Memory B cell (primary cell): ENCODE data around the gene SORCS2.

Source experiments
- ATAC-seq: fragments of 150-1000 bp; cut with Tn5 transposase; 2 replicates; pipeline ENCODE4 v1.10.0; 2021; ENCODE audit warnings: low read depth, mild to moderate bottlenecking, moderate library complexity
- DNase-seq, 2 donors: peaks; one replicate each; pipeline ENCODE4 v3.0.0; 2022; ENCODE audit warnings: low spot score in 2 of 2
- H3K27ac Mint-ChIP-seq: one replicate; pipeline ENCODE4 v1.8.0; 2022; ENCODE audit warnings: mild to moderate bottlenecking, moderate library complexity, mixed read lengths
- H3K27me3 Mint-ChIP-seq: one replicate; pipeline ENCODE4 v1.8.0; 2022; ENCODE audit warnings: mixed read lengths
- H3K36me3 Mint-ChIP-seq: one replicate; pipeline ENCODE4 v1.8.0; 2022; ENCODE audit warnings: mild to moderate bottlenecking, mixed read lengths
- H3K4me1 Mint-ChIP-seq: one replicate; pipeline ENCODE4 v1.8.0; 2022; ENCODE audit warnings: mixed read lengths
- H3K4me3 Mint-ChIP-seq: one replicate; pipeline ENCODE4 v1.8.0; 2022; ENCODE audit warnings: mild to moderate bottlenecking, moderate library complexity, mixed read lengths
- H3K9me3 Mint-ChIP-seq: one replicate; pipeline ENCODE4 v1.8.0; 2022; ENCODE audit warnings: mixed read lengths

SORCS2 gene

DNA sequence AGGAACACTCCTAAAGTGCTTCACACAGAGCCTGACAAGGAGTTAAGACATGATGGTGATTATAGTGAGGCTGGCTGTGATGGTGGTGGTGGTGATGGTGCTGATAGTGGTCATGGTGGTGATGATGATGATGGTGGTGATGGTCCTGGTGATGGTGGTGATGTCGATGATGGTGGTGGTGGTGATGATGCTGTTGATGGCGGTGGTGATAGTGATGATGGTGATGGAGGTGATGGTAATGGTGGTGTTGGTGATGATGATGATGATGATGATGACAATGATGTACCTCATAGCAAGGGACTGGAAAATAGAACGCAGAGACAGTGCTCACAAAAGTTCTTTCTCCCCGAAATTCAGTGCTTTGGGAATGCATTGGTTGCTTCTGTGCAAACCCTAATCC lies 276.7 kb downstream of the SORCS2 start:
- ATAC-seq (no peak), DNase-seq (no peak)
- Mint-ChIP-seq H3K27me3 (peaks cover 15% of the 10 kb centered on the region), H3K36me3 (no peaks in the 10 kb centered on the region), H3K27ac (no peak overlapping the region), H3K4me1 (no peaks in the 10 kb centered on the region), H3K4me3 (no peak overlapping the region), H3K9me3 (no peaks in the 10 kb centered on the region)

DNA sequence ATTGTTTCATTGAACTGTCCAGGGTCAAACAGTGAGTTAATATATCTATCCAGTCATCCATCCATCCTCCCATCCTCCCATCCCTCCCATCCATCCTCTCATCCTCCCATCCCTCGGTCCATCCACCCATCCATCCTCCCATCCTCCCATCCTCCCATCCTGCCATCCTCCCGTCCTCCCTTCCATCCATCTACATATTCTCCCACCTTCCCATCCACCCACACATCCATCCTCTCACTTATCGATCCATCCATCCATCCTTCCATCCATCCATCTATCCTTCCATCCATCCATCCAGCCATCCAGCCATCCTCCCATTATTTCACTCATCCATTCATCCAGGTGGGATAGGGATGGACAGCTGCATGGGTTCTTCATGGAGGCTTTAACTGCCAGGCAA lies 277.8 kb downstream of the SORCS2 start:
- DNase-seq: no peak
- H3K36me3 Mint-ChIP-seq: no peaks in the 10 kb centered on the region
- H3K4me3 Mint-ChIP-seq: no peak overlapping the region
- H3K4me1 Mint-ChIP-seq: no peaks in the 10 kb centered on the region
- H3K27me3 Mint-ChIP-seq: peaks cover 15% of the 10 kb centered on the region
- no peaks in the 10 kb centered on the region for H3K9me3 Mint-ChIP-seq
- H3K27ac Mint-ChIP-seq: no peak overlapping the region
- no peak for ATAC-seq

DNA sequence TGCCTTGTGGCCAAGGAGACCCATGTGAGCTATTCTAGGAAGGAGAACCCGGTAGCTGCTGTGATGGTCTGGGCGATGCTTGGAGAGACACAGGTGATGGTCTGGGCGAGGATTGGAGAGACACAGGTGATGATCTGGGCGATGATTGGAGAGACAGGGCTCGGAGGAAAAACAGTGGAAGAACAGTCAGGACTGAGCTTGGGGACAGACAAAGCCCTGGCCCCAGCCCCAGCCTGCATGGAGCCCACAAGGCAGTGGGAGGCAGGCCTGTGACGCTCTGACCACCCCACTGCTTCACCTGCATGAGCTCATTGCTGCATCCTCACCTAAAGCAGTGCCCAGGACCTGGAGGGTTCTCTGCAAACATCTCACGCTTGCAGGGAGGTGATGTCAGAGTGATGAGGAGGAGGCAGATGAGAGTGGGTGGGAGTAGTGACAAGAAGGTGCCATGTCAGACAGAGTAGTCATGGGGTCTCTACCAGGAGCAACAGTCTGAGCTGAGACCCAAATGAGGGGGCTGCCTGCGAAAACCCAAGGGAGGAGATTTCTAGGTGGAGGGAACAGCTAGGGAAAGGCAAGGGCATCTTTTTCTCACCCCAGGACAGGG lies 278.3 kb downstream of the SORCS2 start:
- Mint-ChIP-seq H3K27me3 (peaks cover 15% of the 10 kb centered on the region), H3K36me3 (no peaks in the 10 kb centered on the region), H3K27ac (no peak overlapping the region), H3K4me1 (no peaks in the 10 kb centered on the region), H3K4me3 (no peak overlapping the region), H3K9me3 (no peaks in the 10 kb centered on the region)
- ATAC-seq: no peak
- no peak for DNase-seq

DNA sequence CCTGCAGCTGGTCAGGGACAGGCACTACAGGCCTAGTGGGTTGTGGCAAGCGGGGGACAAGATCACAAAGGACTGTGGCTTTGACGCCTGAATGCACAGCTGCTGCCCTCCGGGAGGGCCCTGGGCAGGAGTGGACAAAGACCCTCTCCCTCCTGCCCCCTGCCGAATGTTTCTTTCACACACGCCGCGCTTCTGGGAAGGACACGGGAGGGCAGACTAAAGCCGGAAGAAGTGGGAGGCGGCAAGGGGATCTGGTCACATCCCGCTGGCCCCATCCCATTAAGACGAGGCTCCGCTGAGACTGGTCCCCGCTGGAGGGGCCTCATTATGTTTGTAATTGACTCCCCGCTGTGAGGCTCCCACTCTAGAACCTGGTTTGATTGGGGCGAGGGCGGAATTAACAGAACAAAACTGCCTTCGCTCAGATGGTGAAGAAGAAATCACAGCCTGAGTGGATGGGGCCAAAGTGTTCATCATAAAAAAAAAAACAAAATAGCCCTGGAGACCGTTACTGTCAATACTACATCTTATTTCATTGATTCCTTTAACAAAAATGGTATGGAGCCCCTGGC lies 280.2 kb downstream of the SORCS2 start:
- H3K27me3 Mint-ChIP-seq: peaks cover 16% of the 10 kb centered on the region

DNA sequence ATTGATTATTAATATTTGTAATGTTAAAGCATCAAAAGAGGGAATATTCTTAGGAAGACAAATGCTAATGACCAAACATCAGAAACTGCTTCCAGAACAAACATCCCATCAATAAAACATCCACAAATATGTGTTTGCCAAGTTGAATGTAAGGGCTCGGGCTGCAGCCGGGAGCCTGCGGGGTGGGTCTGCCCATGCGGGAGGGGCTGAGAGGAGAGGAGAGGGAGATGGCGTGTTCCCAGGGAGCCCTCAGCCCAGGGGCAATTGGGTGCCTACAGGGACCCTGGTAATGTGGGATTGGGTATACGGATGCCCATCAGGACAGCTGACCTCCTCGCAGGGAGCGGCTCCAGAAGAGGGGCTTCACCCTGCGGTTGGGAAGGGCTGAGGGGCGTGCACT lies 280.7 kb downstream of the SORCS2 start:
- Mint-ChIP-seq H3K27ac (no peak overlapping the region), H3K27me3 (peaks cover 16% of the 10 kb centered on the region), H3K4me1 (no peaks in the 10 kb centered on the region), H3K4me3 (no peak overlapping the region), H3K36me3 (no peaks in the 10 kb centered on the region), H3K9me3 (no peaks in the 10 kb centered on the region)
- DNase-seq (no peak), ATAC-seq (no peak)

More for the DNA sequence above, 280.2 kb downstream of the SORCS2 start:
- Mint-ChIP-seq H3K27ac (no peak overlapping the region), H3K9me3 (no peaks in the 10 kb centered on the region), H3K4me1 (no peaks in the 10 kb centered on the region), H3K4me3 (no peak overlapping the region), H3K36me3 (no peaks in the 10 kb centered on the region)
- DNase-seq (no peak), ATAC-seq (no peak)

DNA sequence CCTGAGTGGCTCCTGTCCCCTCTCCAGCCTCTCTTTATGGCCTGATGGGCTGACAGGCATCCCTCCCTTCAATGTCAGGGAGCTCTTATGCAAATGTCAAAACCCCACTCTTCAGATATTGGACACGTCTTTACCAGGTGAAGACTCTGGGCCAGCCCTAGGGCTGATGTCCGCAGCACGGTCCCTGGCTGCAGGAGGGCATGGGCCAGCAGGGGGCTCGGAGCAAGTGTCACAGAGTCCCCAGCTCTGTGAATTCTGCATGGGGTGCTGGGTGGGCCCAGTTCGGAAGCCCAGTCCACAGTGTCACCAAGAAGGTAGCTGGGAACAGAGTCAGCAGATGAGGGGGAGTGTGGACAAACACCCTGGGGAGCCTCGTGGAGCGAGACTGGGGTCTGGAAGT lies 282.0 kb downstream of the SORCS2 start:
- DNase-seq: no peak
- no peak for ATAC-seq
- Mint-ChIP-seq H3K27me3 (peaks cover 15% of the 10 kb centered on the region), H3K4me1 (no peaks in the 10 kb centered on the region), H3K27ac (no peak overlapping the region), H3K36me3 (no peaks in the 10 kb centered on the region), H3K4me3 (no peak overlapping the region), H3K9me3 (no peaks in the 10 kb centered on the region)

DNA sequence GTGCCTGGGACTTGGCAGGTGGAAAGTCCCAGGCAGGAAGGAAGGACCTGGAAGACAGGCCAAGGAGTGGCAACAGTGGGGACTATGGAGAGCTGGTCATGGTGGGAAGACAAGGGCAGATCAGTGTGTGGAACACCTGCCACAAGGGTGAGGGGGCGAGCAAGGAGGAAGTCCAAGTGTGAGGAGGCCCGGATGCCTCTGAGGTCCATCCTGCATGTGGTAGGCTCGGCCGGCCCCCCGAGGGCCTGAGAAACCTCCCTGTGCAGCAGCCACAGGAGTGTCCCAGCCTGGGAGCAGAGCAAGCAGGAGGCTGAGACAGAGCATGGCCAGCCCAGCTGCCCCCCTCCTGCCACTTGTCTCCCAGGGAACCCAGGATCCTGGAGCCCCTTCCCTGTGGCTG lies 282.9 kb downstream of the SORCS2 start:
- H3K9me3 Mint-ChIP-seq: no peaks in the 10 kb centered on the region
- DNase-seq (no peak), ATAC-seq (no peak)
- H3K4me1 Mint-ChIP-seq: no peaks in the 10 kb centered on the region
- no peak overlapping the region for H3K4me3 Mint-ChIP-seq
- no peaks in the 10 kb centered on the region for H3K36me3 Mint-ChIP-seq
- H3K27ac Mint-ChIP-seq: no peak overlapping the region
- peaks cover 13% of the 10 kb centered on the region for H3K27me3 Mint-ChIP-seq

DNA sequence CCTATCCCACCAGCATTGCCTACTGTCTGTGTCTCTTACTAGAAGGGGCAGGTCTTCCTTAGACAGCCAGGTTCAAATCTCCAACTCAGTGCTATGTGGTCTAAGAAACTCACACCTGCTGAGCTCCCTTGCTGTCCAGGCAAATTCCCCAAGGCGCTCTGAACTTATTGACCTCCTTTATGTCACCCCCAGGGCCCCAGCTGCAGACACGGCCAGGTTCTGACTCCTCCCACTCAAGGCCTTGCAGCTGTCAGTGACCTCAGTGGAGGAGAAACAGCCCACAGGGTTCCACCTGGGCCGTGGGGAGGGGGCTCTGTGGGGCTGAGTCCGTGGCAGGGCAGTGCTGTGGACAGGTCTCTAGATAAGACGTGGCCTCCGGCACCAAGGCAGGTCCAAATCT lies 284.5 kb downstream of the SORCS2 start:
- Mint-ChIP-seq H3K4me3 (no peak overlapping the region), H3K27me3 (peaks cover 10% of the 10 kb centered on the region), H3K9me3 (no peaks in the 10 kb centered on the region), H3K36me3 (no peaks in the 10 kb centered on the region), H3K27ac (no peak overlapping the region), H3K4me1 (no peaks in the 10 kb centered on the region)
- no peak for ATAC-seq
- no peak for DNase-seq

DNA sequence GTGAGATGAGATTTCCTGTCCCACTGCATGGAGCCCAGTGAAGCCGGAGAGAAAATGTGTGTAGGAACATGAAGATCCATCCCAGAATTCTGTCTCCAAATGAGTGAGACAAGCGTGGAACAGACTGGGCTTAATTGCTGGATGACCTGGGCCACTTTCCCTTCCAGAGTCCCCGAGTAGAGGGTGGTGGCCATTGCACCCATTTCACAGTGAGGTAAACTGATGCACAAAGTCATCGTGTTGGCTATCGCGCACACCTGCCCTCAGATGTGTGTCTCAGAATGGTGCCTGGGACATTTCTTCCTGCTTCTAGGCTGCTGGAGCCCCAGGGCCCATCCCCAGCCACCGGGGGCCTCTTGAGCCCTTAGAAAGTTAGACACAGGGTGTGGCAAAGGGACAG lies 285.4 kb downstream of the SORCS2 start:
- DNase-seq (no peak), ATAC-seq (no peak)
- Mint-ChIP-seq H3K9me3 (no peaks in the 10 kb centered on the region), H3K4me1 (no peaks in the 10 kb centered on the region), H3K36me3 (no peaks in the 10 kb centered on the region), H3K27ac (no peak overlapping the region), H3K27me3 (peaks cover 3% of the 10 kb centered on the region), H3K4me3 (no peak overlapping the region)

DNA sequence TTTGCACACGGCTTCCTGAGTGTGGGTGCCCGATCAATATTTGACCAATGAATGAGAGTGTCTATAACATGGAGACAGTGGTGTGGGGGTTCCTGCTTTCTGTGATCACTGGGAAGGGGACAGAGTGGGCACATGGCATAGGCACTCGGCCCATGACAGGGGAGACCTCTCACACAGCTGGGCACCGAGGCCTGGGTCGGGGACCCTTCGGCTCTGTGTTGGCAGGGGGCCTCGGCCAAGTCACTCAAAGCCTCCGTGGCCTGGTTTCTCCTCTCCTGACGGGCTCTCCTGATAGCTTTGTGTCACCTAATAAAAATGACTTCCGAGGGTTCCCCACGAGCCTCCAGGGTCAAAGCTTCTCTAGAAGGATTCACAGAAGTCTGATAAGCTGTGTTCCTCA lies 286.3 kb downstream of the SORCS2 start:
- peaks cover 3% of the 10 kb centered on the region for H3K27me3 Mint-ChIP-seq
- DNase-seq: no peak

DNA sequence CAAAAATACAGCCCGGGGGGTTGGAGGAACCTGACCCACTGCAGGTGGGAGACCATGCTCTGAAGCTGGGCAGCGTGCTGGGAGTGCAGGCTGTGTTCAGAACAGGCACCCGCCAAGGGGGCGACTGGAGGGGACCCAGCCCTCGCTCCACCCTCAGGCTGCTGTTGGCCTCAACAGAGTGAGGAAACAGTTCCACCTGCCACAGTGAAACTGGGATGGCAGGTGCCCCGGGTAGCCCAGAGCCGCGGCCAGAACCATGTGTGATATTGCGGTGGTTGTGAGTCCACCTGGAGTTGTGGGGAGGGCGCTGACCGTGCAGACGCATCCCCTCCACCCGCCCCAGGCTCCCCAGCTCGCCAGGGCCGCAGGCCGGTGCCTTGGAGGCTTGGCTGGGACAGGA lies 288.1 kb downstream of the SORCS2 start:
- ATAC-seq: no peak
- Mint-ChIP-seq H3K36me3 (no peaks in the 10 kb centered on the region), H3K4me1 (no peaks in the 10 kb centered on the region), H3K27ac (no peak overlapping the region), H3K4me3 (no peak overlapping the region), H3K27me3 (peaks cover 3% of the 10 kb centered on the region), H3K9me3 (no peaks in the 10 kb centered on the region)
- no peak for DNase-seq

More for the DNA sequence above, 286.3 kb downstream of the SORCS2 start:
- Mint-ChIP-seq H3K9me3 (no peaks in the 10 kb centered on the region), H3K36me3 (no peaks in the 10 kb centered on the region), H3K4me3 (no peak overlapping the region), H3K27ac (no peak overlapping the region), H3K4me1 (no peaks in the 10 kb centered on the region)
- no peak for ATAC-seq

DNA sequence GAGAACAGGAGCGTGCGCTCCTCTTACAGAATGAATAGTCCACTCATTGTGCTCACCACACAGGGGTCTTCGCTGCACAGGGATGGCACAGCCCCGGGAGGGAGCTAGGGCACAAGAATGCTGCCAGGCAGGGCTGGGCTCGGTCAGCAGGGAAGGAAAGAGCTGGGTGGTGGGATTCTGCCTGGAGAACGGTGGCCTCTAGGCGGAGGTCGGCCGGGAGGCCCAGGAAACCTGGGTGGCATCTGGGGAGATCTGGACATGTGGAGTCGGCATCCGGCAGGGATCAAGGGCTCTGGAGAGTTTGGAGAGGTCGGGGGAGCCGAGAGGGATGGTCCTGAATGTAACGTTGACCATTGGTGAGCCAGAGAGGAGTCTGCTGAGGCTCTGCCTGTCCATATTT lies 288.9 kb downstream of the SORCS2 start:
- Mint-ChIP-seq H3K27ac (no peak overlapping the region), H3K27me3 (peaks cover 2% of the 10 kb centered on the region), H3K4me1 (no peaks in the 10 kb centered on the region), H3K9me3 (no peaks in the 10 kb centered on the region), H3K4me3 (no peak overlapping the region), H3K36me3 (no peaks in the 10 kb centered on the region)
- DNase-seq (no peak), ATAC-seq (no peak)

DNA sequence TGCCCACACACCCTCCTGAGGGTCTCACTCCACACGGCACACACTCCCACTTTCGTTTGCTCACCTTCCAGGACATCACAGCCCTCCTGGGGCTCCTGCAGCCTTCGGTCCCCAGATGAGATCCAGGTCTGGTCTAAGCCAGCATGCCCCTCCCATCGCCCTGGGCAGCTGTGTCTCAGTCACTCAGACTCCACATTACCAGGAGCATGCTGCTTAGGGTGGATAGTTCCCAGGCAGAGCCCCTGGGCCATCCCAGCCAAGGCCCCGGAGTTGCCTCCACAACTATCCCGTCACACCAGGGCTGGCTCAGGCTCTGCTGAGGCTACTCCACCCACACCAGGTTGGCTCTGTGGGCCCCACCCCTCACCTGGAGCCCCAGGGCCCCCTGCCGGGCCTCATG lies 292.8 kb downstream of the SORCS2 start:
- DNase-seq: no peak
- H3K4me1 Mint-ChIP-seq: no peaks in the 10 kb centered on the region
- H3K9me3 Mint-ChIP-seq: no peaks in the 10 kb centered on the region
- no peaks in the 10 kb centered on the region for H3K36me3 Mint-ChIP-seq
- peaks cover 4% of the 10 kb centered on the region for H3K27me3 Mint-ChIP-seq
- no peak for ATAC-seq
- H3K27ac Mint-ChIP-seq: no peak overlapping the region
- H3K4me3 Mint-ChIP-seq: no peak overlapping the region

DNA sequence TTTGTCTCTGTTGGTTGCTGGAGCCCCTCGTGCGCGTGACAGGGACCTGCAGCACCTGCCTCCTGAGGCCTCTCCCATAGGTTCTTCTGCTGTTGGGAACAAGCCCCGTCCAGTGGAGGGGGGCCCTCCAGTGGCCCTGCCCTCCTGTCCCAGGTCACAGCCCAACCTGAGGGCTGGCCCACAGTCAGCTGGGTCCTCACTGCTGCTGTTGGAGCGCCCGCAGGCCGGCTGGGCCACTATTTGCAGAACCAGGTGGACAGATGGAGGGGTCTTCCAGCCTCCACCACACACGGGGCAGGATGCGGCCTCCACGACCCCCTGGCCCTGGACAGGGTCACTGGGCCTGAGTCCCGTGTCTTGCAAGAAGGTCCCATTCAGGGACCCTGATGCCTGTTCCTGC lies 293.8 kb downstream of the SORCS2 start:
- Mint-ChIP-seq H3K4me1 (no peaks in the 10 kb centered on the region), H3K4me3 (no peak overlapping the region), H3K9me3 (peaks cover 3% of the 10 kb centered on the region), H3K27me3 (peaks cover 8% of the 10 kb centered on the region), H3K27ac (no peak overlapping the region), H3K36me3 (no peaks in the 10 kb centered on the region)
- DNase-seq (no peak), ATAC-seq (no peak)

DNA sequence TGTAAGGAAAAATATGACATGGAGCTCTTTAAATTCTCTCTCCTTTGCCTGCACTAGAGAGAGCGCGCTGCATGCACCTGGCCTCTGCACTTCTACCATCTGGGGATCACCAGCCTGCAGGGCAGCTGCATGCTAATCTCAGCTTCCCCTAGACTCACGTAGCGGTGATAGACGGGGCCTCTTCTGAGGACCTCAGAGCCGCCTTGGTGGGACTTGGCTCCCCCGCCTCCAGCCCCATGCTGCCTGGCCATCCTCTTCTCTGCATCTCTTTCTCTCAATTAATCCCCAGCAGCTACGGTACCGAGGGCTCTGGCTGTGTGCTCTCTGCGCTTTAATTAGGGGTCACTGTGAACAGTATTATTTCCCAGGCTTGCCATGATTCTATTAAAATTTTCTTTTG lies 295.2 kb downstream of the SORCS2 start:
- DNase-seq (no peak), ATAC-seq (no peak)
- Mint-ChIP-seq H3K4me1 (no peaks in the 10 kb centered on the region), H3K27me3 (peaks cover 9% of the 10 kb centered on the region), H3K36me3 (no peaks in the 10 kb centered on the region), H3K4me3 (no peak overlapping the region), H3K27ac (no peak overlapping the region), H3K9me3 (peaks cover 3% of the 10 kb centered on the region)
